ENCODE measurements around the gene WDFY3.

DNA sequence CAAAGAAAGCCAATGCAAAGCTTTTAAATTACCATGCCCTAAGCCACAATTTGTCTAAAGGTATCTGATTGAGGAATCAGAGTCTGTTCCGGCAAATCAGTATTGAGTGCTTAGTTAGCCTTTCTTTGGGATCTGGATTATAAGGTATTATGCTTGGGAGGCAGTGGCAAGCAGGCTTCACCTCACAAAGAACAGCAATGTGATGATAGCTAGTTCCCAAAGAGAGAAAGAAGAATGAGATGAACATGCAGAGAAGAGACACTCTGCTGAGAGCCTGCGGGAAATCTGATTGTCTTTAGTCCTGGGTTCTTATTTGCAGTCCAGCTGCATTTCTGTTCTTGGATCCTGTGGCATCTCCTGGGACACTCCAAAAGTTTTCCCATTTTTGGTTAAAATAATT lies 35.2 kb downstream of the WDFY3 start:
- TF ChIP-seq, protein P1, sequence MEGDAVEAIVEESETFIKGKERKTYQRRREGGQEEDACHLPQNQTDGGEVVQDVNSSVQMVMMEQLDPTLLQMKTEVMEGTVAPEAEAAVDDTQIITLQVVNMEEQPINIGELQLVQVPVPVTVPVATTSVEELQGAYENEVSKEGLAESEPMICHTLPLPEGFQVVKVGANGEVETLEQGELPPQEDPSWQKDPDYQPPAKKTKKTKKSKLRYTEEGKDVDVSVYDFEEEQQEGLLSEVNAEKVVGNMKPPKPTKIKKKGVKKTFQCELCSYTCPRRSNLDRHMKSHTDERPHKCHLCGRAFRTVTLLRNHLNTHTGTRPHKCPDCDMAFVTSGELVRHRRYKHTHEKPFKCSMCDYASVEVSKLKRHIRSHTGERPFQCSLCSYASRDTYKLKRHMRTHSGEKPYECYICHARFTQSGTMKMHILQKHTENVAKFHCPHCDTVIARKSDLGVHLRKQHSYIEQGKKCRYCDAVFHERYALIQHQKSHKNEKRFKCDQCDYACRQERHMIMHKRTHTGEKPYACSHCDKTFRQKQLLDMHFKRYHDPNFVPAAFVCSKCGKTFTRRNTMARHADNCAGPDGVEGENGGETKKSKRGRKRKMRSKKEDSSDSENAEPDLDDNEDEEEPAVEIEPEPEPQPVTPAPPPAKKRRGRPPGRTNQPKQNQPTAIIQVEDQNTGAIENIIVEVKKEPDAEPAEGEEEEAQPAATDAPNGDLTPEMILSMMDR (IDR thresholded peaks at IDR 0.05) = no peak
- TF ChIP-seq POLR2A (IDR thresholded peaks at IDR 0.05) = no peak
- TF ChIP-seq EP300 (IDR thresholded peaks at IDR 0.05) = no peak
